Measurements from ENCODE around the gene EDNRA. TPM values are rescaled to one million over a fixed set of nuclear protein-coding genes. Genes with fewer than 3 reads are reported as not detected.

EDNRA gene
- total and polyA plus RNA-seq, 2 of the 4 experiments (the other 2 are of a cell fraction): 3.8 to 6.5 TPM

GRCh38 chr4:147482281-147482680, 1.4 kb downstream of the EDNRA start:
- WGBS, 2 experiments (ENCODE audit: extremely low coverage in 2 of 2, insufficient read length in 1 of 2): no CpG with 5 or more reads among the region's 2 CpGs
- dilution Hi-C loops (cut with HindIII; ENCODE audit: low sequenced_read_pairs, unreplicated experiment): no loop called here

More at GRCh38 chr4:147482281-147482680, 1.4 kb downstream of the EDNRA start:
- peak overlapping the region; percentile 35; the same call in 1 of the 2 replicates for H3K18ac ChIP-seq (ENCODE audit: low read depth, low read length)
- H2AK9ac ChIP-seq (replicated peaks; ENCODE audit: low read depth, low read length, poor library complexity): no peak overlapping the region
- ATAC-seq (ENCODE audit: low read depth) (no peak), DNase-seq (no peak)
- no TSS peak for BruUV-seq (replicated peaks)
- peak overlapping the region; percentile 48; a peak in 3 of 4 replicates for H4K8ac ChIP-seq (ENCODE audit: low read depth in 2 of 2, low read length in 2 of 2)
- H3K9me3 ChIP-seq (ENCODE audit: control insufficient read depth, insufficient read depth, low read length): no peaks in the 10 kb centered on the region
- peak overlapping the region; percentile 25; the same call in 1 of the 2 replicates for H4K5ac ChIP-seq (ENCODE audit: low read depth, low read length)
- no peaks in the 10 kb centered on the region for H3K27me3 ChIP-seq (ENCODE audit: control insufficient read depth, insufficient read depth, low read length)
- ChIA-PET CTCF (interaction anchor here (1.1 kb wide), 2 partner anchors 36 to 321 kb away, joined by 3 to 4 read pairs; no protein-coding TSS in a partner anchor), POLR2A (ENCODE audit: unreplicated experiment) (interaction anchor here (1.0 kb wide), 1 partner anchor 321 kb away, joined by 4 read pairs; no protein-coding TSS in a partner anchor)
- H3K4me2 ChIP-seq (ENCODE audit: low read depth, low read length): peak overlapping the region; percentile 77
- peak overlapping the region; percentile 50; the same call in 1 of the 2 replicates for H2BK120ac ChIP-seq (ENCODE audit: low read depth, low read length)
- H3K36me3 ChIP-seq (ENCODE audit: control insufficient read depth, insufficient read depth, low read length): peaks cover 3% of the 10 kb centered on the region; the same call in 1 of the 2 replicates
- H3K79me1 ChIP-seq (ENCODE audit: low read depth in 1 of 2, low read length in 2 of 2): peaks cover 15 to 53% of the 10 kb centered on the region in 2 experiments; a peak in 3 of 4 replicates
- no peak overlapping the region for H3K56ac ChIP-seq (ENCODE audit: extremely low read depth, insufficient read depth, low read length)
- peak overlapping the region; percentile 54; the same call in 1 of the 2 replicates for H3K27ac ChIP-seq (ENCODE audit: insufficient read depth, low read length)
- H2AK5ac ChIP-seq (ENCODE audit: low read depth, low read length): peak overlapping the region; percentile 69
- peak overlapping the region; percentile 69; the same call in 1 of the 2 replicates for H3K4me3 ChIP-seq (ENCODE audit: insufficient read depth, low read depth, low read length)
- H3K9ac ChIP-seq (ENCODE audit: low read depth, low read length): peak overlapping the region; percentile 53
- no peak overlapping the region for H2AFZ ChIP-seq (replicated peaks; ENCODE audit: low read length, poor library complexity)
- H4K91ac ChIP-seq (ENCODE audit: insufficient read depth, low read depth, low read length): peak overlapping the region; percentile 22; the same call in 1 of the 2 replicates
- H4K20me1 ChIP-seq (ENCODE audit: insufficient read depth, low read length): no peaks in the 10 kb centered on the region
- H3K4me1 ChIP-seq (ENCODE audit: control insufficient read depth, insufficient read depth, low read length): peaks cover 9% of the 10 kb centered on the region
- peak overlapping the region; percentile 82 for H3K14ac ChIP-seq (replicated peaks; ENCODE audit: low read depth, low read length)
- 0 out of 2 replicates have a peak overlapping the region, but pooled peaks have one; percentile 45 for H2BK20ac ChIP-seq (ENCODE audit: low read depth, low read length)
- H3K23ac ChIP-seq (ENCODE audit: low read depth, low read length): peak overlapping the region; percentile 84; the same call in 1 of the 2 replicates
- TF ChIP-seq NFE2L2 (IDR thresholded peaks at IDR 0.05; ENCODE audit: low read depth, low read length): no peak
- intact Hi-C loops (cut with micrococcal nuclease): loop anchor here (5.0 kb wide), 3 partner anchors 120 to 370 kb away; no protein-coding TSS in a partner anchor
- H3K9me1 ChIP-seq (ENCODE audit: insufficient read depth, low read length): peaks cover 12% of the 10 kb centered on the region
- peak overlapping the region; percentile 91; the same call in 2 of the 3 replicates for H2BK15ac ChIP-seq (ENCODE audit: low read depth, low read length)
- peak overlapping the region; percentile 80; the same call in 1 of the 2 replicates for H3K4ac ChIP-seq (ENCODE audit: low read depth, low read length)
- in situ Hi-C loops (cut with MboI; ENCODE audit: low sequenced_read_pairs): no loop called here
- H2BK5ac ChIP-seq (ENCODE audit: low read depth, low read length, poor library complexity, severe bottlenecking): peak overlapping the region; percentile 10

Measured in IMR-90 (cell line).